ENCODE data around the gene ARHGEF28. TPM values are rescaled to one million over a fixed set of nuclear protein-coding genes. Genes with fewer than 3 reads are reported as not detected.
A peak's percentile ranks its signal among the peaks of the same experiment; 100 is the strongest.

Gene ARHGEF28
- total RNA-seq, 4 donors from 2014 or later = 16.9 to 29.7 (median 25.7) TPM

- TF ChIP-seq POLR2A (IDR thresholded peaks at IDR 0.05) = no peak
- TF ChIP-seq CTCF (IDR thresholded peaks at IDR 0.05) = no peak
- TF ChIP-seq EP300 (IDR thresholded peaks at IDR 0.05) = no peak
- TF ChIP-seq POLR2AphosphoS5 (IDR thresholded peaks at IDR 0.05) = no peak
- H3K27ac ChIP-seq = no peak overlapping the region
Measured at GRCh38 chr5:73623060-73623459, 2.9 kb upstream of the ARHGEF28 start.

GRCh38 chr5:73623901-73624404 is 2.0 kb upstream of the ARHGEF28 start:
- WGBS, 2 donors (ENCODE audit: low coverage in 1 of 2) = 84% methylated on average over 2 of the region's 2 CpGs; no CpG with 5 or more reads in 1 of the 2 donors
- H3K4me1 ChIP-seq = peaks cover 0 to 25% (median 3%) of the 10 kb centered on the region in 3 donors
- no peak for TF ChIP-seq CTCF (IDR thresholded peaks at IDR 0.05)
- TF ChIP-seq POLR2A (IDR thresholded peaks at IDR 0.05) = no peak
- TF ChIP-seq EP300 (IDR thresholded peaks at IDR 0.05) = no peak
- no peak for TF ChIP-seq POLR2AphosphoS5 (IDR thresholded peaks at IDR 0.05)
- H3K36me3 ChIP-seq = no peaks in the 10 kb centered on the region
- ATAC-seq = no peak
- H3K27me3 ChIP-seq = no peaks in the 10 kb centered on the region
- no peak overlapping the region for H3K27ac ChIP-seq
- no peak overlapping the region for H3K4me3 ChIP-seq
- H3K9me3 ChIP-seq = no peaks in the 10 kb centered on the region

More at GRCh38 chr5:73623060-73623459, 2.9 kb upstream of the ARHGEF28 start:
- Histone ChIP-seq H3K9me3 (no peaks in the 10 kb centered on the region), H3K27me3 (no peaks in the 10 kb centered on the region), H3K36me3 (no peaks in the 10 kb centered on the region), H3K4me3 (no peak overlapping the region), H3K4me1 (peaks cover 0 to 25% (median 3%) of the 10 kb centered on the region in 3 donors)
- no peak for ATAC-seq
- WGBS, 2 donors (ENCODE audit: low coverage in 1 of 2) = 74 to 100% methylated on average over 2 of the region's 2 CpGs

- H3K27ac ChIP-seq = peak overlapping the region; percentile 24 to 89 (median 68)
- no peak for ATAC-seq
- no peaks in the 10 kb centered on the region for H3K27me3 ChIP-seq
- whole genome bisulfite sequencing, 2 donors (ENCODE audit: low coverage in 1 of 2) = 84 to 100% methylated on average over 2 to 3 of the region's 6 CpGs
- peaks cover 0 to 25% (median 3%) of the 10 kb centered on the region in 3 donors for H3K4me1 ChIP-seq
- H3K4me3 ChIP-seq = peak overlapping the region in 1 of 2 donors; percentile 76
- no peak for TF ChIP-seq POLR2AphosphoS5 (IDR thresholded peaks at IDR 0.05)
- TF ChIP-seq POLR2A (IDR thresholded peaks at IDR 0.05) = no peak
- no peak for TF ChIP-seq CTCF (IDR thresholded peaks at IDR 0.05)
- TF ChIP-seq EP300 (IDR thresholded peaks at IDR 0.05) = no peak
- no peaks in the 10 kb centered on the region for H3K36me3 ChIP-seq
- no peaks in the 10 kb centered on the region for H3K9me3 ChIP-seq
Measured at GRCh38 chr5:73624888-73625287, 1.1 kb upstream of the ARHGEF28 start.

- Histone ChIP-seq H3K4me1 (peaks cover 0 to 25% (median 3%) of the 10 kb centered on the region in 3 donors), H3K4me3 (peak overlapping the region; percentile 60 to 76), H3K27ac (peak overlapping the region; percentile 24 to 89 (median 86)), H3K9me3 (no peaks in the 10 kb centered on the region), H3K36me3 (no peaks in the 10 kb centered on the region), H3K27me3 (no peaks in the 10 kb centered on the region)
- 10 to 11% methylated on average over 2 to 5 of the region's 33 CpGs for WGBS, 2 donors (ENCODE audit: low coverage in 1 of 2)
- ATAC-seq = peak; percentile 58
- TF ChIP-seq POLR2A (IDR thresholded peaks at IDR 0.05) (no peak), CTCF (IDR thresholded peaks at IDR 0.05) (peak in 1 of 4 experiments; percentile 11), POLR2AphosphoS5 (IDR thresholded peaks at IDR 0.05) (no peak), EP300 (IDR thresholded peaks at IDR 0.05) (no peak)
Measured at GRCh38 chr5:73625372-73625943, 538 bp upstream of the ARHGEF28 start.

- 41 to 75% methylated on average over 7 to 8 of the region's 14 CpGs for WGBS, 2 donors (ENCODE audit: low coverage in 1 of 2)
- Histone ChIP-seq H3K4me1 (peaks cover 0 to 25% (median 3%) of the 10 kb centered on the region in 3 donors), H3K27ac (peak overlapping the region in 3 of 4 donors; percentile 85 to 89 (median 86)), H3K27me3 (no peaks in the 10 kb centered on the region), H3K4me3 (peak overlapping the region; percentile 60 to 76), H3K36me3 (no peaks in the 10 kb centered on the region), H3K9me3 (no peaks in the 10 kb centered on the region)
- no peak for ATAC-seq
- TF ChIP-seq EP300 (IDR thresholded peaks at IDR 0.05) (no peak), CTCF (IDR thresholded peaks at IDR 0.05) (no peak), POLR2AphosphoS5 (IDR thresholded peaks at IDR 0.05) (no peak), POLR2A (IDR thresholded peaks at IDR 0.05) (no peak)
Measured at GRCh38 chr5:73626814-73627313, 868 bp downstream of the ARHGEF28 start.
